ENCODE results near the gene IFNA13. TPM values are rescaled to one million over a fixed set of nuclear protein-coding genes. Genes with fewer than 3 reads are reported as not detected.

The IFNA13 gene
- total and polyA plus RNA-seq, 12 donors: not detected

- no peaks in the 10 kb centered on the region for H3K9me3 ChIP-seq
- WGBS, 2 donors: 0 to 1% methylated on average over 54 to 55 of the region's 55 CpGs
- H3K4me3 ChIP-seq: peak within 1 kb of the TSS; percentile 77 to 96 (median 84)
- H3K27me3 ChIP-seq: no peaks in the 10 kb centered on the region
- TF ChIP-seq CTCF (IDR thresholded peaks at IDR 0.05): no peak
- H3K4me1 ChIP-seq: peaks cover 6 to 51% (median 45%) of the 10 kb centered on the region in 9 donors
- peaks cover 0 to 36% (median 0%) of the 10 kb centered on the region in 9 donors for H3K36me3 ChIP-seq
- peak within 1 kb of the TSS; percentile 63 to 99 (median 95) for H3K27ac ChIP-seq
- ATAC-seq (peak; percentile 99 to 100 (median 100)), DNase-seq (peak; percentile 94 to 95)
- intact Hi-C loops (cut with DNase I): loop anchor here in 4 of 10 donors (5.0 kb wide), 2 partner anchors 57 to 467 kb away; partner anchors contain the start of gene MTAP (in 3 of the 4)
These were observed 32.9 kb downstream of the IFNA13 start, which contains the start of gene KLHL9 for GRCh38 chr9:21334701-21335632. TSS of gene KLHL9 (minus strand) at chr9:21335404. CDS start at chr9:21334859, 545 bp downstream.

- H3K4me1 ChIP-seq: peaks cover 6 to 69% (median 58%) of the 10 kb centered on the region in 9 donors
- ATAC-seq: no peak
- WGBS, 2 donors: 96 to 98% methylated on average over 2 of the region's 2 CpGs
- H3K27me3 ChIP-seq: no peaks in the 10 kb centered on the region
- H3K27ac ChIP-seq: no peak overlapping the region
- no peak for TF ChIP-seq CTCF (IDR thresholded peaks at IDR 0.05)
- peaks cover 0 to 38% (median 0%) of the 10 kb centered on the region in 9 donors for H3K36me3 ChIP-seq
- H3K4me3 ChIP-seq: peak overlapping the region in 5 of 10 donors; percentile 77 to 93 (median 86)
- intact Hi-C loops (cut with DNase I): loop anchor here in 4 of 10 donors (5.0 kb wide), 2 partner anchors 59 to 469 kb away; partner anchors contain the start of gene MTAP (in 3 of the 4)
- no peaks in the 10 kb centered on the region for H3K9me3 ChIP-seq
- DNase-seq: no peak
These were observed 34.6 kb downstream of the IFNA13 start for GRCh38 chr9:21333226-21333625.

GRCh38 chr9:21331676-21332402, 36.0 kb downstream of the IFNA13 start:
- intact Hi-C loops (cut with DNase I): loop anchor here in 4 of 10 donors (5.0 kb wide), 2 partner anchors 60 to 470 kb away; partner anchors contain the start of gene MTAP (in 3 of the 4)

More at GRCh38 chr9:21331676-21332402, 36.0 kb downstream of the IFNA13 start:
- H3K36me3 ChIP-seq: peaks cover 0 to 38% (median 0%) of the 10 kb centered on the region in 9 donors
- H3K9me3 ChIP-seq: no peaks in the 10 kb centered on the region
- WGBS, 2 donors: 36 to 41% methylated on average over 5 of the region's 5 CpGs
- peak overlapping the region in 3 of 10 donors; percentile 0 to 6 (median 1) for H3K4me3 ChIP-seq
- no peak overlapping the region for H3K27ac ChIP-seq
- H3K4me1 ChIP-seq: peaks cover 6 to 80% (median 68%) of the 10 kb centered on the region in 9 donors
- no peak for TF ChIP-seq CTCF (IDR thresholded peaks at IDR 0.05)
- ATAC-seq (no peak), DNase-seq (no peak)
- no peaks in the 10 kb centered on the region for H3K27me3 ChIP-seq

All from heart right ventricle (tissue), 16 donors.